ENCODE data around the gene KANK3. TPM values are rescaled to one million over a fixed set of nuclear protein-coding genes. Genes with fewer than 3 reads are reported as not detected.
"Not testable (repeated sequence)": the region's sequence is repeated elsewhere in the genome, so short reads cannot be mapped to it uniquely, and the experiment has no call there.

Gene KANK3
- total RNA-seq, 2 donors from 2014 or later: 1.4 to 6.3 TPM

DNA sequence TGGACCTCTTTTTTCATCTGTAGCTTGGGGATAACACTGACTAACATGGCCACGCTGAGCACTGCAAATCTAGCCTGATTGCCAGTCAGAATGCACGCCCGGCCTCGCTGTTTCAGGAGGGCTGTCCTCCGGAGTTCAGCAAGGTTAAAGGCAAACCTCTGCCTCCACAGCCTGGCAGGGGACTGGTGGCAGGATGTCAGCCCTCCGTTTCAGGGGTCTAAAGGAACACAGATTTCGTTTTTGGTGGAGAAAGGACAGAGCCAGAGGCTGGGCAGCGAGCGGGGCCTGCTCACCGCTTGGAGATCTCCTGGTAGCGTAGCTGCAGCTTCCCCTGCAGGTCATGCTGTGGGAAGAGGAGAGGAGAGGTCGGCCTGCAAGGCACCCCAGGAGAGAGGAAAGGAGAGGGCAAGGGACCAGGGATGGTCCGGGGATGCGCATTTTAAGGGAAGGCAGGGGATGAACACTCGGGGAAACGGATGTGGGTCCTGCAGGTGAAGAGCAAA is 22.4 kb downstream of the KANK3 start:
- H3K27me3 Mint-ChIP-seq: no peaks in the 10 kb centered on the region
- peaks cover 67% of the 10 kb centered on the region for H3K36me3 Mint-ChIP-seq (ENCODE audit: low read depth)
- H3K4me1 Mint-ChIP-seq: peaks cover 5% of the 10 kb centered on the region
- peak overlapping the region; percentile 100 for H3K27ac Mint-ChIP-seq
- no peaks in the 10 kb centered on the region for H3K9me3 Mint-ChIP-seq
- H3K4me3 Mint-ChIP-seq: peak overlapping the region; percentile 100
- ATAC-seq (replicated peaks): peak; percentile 31

DNA sequence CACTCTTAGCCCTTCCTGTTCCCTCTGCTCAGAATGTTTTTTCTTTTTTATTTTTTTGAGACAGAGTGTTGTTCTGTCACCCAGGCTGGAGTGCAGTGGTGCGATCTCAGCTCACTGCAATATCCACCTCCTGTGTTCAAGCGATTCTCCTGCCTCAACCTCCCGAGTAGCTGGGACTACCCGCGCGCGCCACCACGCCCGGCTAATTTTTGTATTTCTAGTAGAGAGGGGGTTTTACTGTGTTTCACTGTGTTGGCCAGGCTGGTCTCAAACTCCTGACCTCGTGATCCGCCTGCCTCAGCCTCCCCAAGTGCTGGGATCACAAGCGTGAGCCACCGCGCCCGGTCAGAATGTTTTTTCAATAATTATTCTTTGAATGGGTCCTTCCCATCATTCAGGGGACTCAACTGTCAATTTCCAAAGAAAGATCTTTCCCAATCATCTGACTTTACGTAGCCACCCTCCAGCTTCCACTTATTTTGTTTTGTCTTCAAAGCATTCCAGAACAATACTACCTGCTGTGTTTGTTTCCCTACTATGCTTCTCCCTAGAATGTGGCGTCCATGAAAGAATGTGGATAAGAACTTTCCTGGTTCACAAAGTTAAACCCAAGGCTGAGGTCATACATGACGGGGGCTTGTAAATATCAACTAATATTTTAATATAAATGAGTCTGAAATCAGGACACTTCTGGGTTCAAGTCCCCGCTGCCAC is 23.1 kb downstream of the KANK3 start:
- H3K27me3 Mint-ChIP-seq: no peaks in the 10 kb centered on the region
- peaks cover 74% of the 10 kb centered on the region for H3K36me3 Mint-ChIP-seq (ENCODE audit: low read depth)
- no peaks in the 10 kb centered on the region for H3K9me3 Mint-ChIP-seq
- H3K4me3 Mint-ChIP-seq: peak overlapping the region; percentile 100
- ATAC-seq (replicated peaks): no peak
- H3K4me1 Mint-ChIP-seq: peaks cover 5% of the 10 kb centered on the region
- peak overlapping the region; percentile 100 for H3K27ac Mint-ChIP-seq

DNA sequence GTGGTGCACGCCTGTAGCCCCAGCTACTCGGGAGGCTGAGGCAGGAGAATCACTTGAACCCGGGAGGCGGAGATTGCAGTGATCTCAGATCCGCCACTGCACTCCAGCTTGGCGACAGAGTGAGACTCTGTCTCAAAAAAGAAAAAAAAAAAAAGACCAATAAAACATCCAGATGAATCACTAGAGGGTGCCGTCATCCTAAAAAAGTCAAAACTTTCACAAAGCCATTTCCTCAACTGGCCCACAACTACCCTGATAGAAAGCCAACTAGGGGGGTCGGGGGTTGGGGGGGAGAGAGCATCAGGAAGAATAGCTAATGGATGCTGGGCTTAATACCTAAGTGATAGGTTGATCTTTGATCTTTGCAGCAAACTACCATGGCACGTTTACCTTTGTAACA is 24.2 kb downstream of the KANK3 start:
- H3K36me3 Mint-ChIP-seq (ENCODE audit: low read depth): peaks cover 80% of the 10 kb centered on the region
- H3K9me3 Mint-ChIP-seq; H3K27me3 Mint-ChIP-seq; H3K27ac Mint-ChIP-seq; ATAC-seq (replicated peaks); H3K4me1 Mint-ChIP-seq; H3K4me3 Mint-ChIP-seq: not testable (repeated sequence)

DNA sequence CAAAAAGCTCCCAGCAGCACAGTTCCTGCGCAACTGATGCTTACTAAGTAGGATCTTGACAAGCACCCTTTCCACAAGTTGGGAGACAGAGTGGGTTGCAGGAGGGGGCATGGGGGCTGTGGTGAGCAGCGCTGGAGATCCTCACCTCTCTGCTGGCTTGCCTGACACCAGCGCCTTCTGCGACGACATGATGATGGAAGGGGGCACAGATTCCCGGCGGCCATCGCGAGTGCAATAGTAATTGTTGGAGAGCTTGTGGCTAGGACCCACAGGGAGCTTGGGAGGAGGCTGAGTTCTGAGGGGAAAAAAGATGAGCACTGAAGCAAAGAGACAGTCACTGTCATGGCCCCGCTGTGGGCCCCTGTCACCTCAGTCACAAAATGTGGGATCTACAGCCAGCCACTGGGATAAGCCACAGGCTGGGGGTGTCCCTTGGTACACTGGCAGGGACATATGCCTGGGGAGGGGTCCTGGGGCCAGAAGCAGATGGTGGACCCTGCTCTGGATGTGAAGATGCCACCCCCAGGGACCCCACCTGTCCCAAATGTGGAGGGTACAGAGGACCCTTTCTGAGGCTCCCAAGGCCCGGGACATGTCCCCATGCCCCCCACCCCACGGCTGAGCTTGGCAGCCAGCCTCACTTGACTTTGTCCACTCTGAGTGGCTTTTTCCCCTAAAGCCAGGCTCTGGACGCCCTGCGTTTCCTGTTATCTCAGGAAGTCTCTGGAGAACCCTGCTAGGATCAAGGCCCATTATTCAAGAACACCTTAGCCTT is 26.5 kb downstream of the KANK3 start:
- ATAC-seq (replicated peaks): no peak
- Mint-ChIP-seq H3K9me3 (no peaks in the 10 kb centered on the region), H3K27me3 (no peaks in the 10 kb centered on the region), H3K27ac (no peak overlapping the region), H3K4me1 (peaks cover 5% of the 10 kb centered on the region), H3K36me3 (ENCODE audit: low read depth) (peaks cover 78% of the 10 kb centered on the region), H3K4me3 (no peak overlapping the region)

DNA sequence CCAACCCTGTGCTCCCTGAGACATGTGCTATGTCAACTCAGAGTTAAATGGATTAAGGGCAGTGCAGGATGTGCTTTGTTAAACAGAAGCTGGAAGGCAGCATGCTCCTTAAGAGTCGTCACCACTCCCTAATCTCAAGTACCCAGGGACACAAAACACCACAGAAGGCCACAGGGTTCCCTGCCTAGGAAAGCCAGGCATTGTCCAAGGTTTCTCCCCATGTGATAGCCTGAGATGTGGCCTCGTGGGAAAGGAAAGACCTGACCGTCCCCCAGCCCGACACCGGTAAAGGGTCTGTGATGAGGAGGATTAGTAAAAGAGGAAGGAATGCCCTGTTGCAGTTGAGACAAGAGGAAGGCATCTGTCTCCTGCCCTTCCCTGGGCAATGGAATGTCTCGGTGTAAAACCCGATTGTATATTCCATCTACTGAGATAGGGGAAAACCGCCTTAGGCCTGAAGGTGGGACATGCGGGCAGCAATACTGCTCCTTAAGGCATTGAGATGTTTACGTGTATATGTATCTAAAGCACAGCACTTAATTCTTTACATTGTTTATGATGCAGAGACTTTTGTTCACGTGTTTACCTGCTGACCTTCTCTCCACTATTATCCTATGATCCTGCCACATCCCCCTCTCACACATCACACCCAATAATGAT is 28.0 kb downstream of the KANK3 start:
- not testable (repeated sequence) for H3K27ac Mint-ChIP-seq; H3K4me1 Mint-ChIP-seq; ATAC-seq (replicated peaks); H3K4me3 Mint-ChIP-seq; H3K9me3 Mint-ChIP-seq; H3K27me3 Mint-ChIP-seq
- peaks cover 78% of the 10 kb centered on the region for H3K36me3 Mint-ChIP-seq (ENCODE audit: low read depth)

DNA sequence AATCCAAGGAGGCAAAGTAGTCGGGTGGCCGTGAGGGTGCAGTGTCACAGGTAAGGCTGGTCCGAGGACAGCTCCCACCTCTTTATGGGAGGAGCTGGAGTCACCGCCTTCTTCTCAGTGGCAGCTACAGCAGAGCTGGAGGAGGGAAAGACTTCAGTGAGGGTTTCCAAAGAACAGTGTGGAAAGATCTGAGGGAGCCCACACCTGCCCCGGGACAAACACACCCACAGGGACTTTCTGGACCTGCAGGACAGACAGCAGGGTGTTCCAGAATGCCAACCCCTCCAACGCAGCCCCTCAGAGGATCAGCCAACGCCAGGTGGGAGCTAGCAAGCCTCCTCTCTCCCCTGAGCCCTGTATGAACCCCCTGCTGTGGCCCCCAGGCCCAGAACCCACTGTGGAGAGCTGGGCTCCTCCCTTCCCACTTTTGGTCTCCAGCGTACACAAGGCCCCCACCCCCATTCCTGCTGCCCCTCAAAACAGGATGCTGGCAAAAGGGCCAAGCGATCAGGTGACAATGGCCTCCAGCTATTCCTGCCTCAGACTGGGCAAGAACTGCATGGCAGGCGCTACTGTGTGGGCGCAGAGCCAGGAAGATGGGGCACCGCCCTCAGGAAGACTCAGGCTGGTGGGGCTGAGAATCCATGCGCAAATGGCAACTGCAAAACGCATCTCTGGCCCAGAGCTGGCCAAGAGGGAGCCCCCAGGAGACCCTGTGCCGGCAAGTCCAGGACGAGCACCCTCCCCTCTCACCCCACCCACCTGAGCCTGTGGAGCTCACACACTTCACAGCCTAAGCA is 31.4 kb downstream of the KANK3 start:
- Mint-ChIP-seq H3K36me3 (ENCODE audit: low read depth) (peaks cover 95% of the 10 kb centered on the region), H3K4me1 (peaks cover 6% of the 10 kb centered on the region), H3K4me3 (no peak overlapping the region), H3K27me3 (no peaks in the 10 kb centered on the region), H3K9me3 (no peaks in the 10 kb centered on the region), H3K27ac (no peak overlapping the region)
- ATAC-seq (replicated peaks): no peak

DNA sequence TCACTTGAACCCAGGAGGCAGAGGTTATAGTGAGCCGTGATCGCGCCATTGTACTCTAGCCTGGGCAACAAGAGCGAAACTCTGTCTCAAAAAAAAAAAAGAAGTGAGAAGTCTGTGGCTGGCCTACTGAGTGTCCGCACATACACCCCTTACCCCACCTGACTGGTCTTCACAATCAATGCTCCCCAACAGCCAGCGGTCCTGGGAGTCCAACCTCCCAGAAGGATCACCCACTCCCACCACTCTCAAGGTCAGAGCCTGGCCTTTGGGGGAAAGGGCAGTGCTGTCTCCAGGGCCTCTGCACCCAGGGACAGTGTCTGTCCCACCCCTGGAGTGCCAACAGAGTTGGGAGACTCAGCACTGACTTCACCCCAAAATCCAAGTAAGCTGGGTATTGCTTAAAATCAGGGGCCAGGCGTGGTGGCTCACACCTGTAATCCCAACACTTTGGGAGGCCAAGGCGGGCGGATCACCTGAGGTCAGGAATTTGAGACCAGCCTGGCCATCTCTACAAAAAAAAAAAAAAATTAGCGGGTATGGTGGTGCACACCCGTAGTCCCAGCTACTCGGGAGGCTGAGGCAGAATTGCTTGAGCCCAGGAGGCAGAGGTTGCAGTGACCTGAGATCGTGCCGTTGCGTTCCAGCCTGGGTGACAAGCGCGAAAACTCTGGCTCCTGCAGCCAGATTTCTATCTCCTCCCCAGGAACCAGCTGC is 32.6 kb downstream of the KANK3 start:
- Mint-ChIP-seq H3K36me3 (ENCODE audit: low read depth) (peaks cover 93% of the 10 kb centered on the region), H3K27ac (no peak overlapping the region), H3K9me3 (no peaks in the 10 kb centered on the region), H3K4me3 (no peak overlapping the region), H3K4me1 (peaks cover 6% of the 10 kb centered on the region), H3K27me3 (no peaks in the 10 kb centered on the region)
- ATAC-seq (replicated peaks): no peak

DNA sequence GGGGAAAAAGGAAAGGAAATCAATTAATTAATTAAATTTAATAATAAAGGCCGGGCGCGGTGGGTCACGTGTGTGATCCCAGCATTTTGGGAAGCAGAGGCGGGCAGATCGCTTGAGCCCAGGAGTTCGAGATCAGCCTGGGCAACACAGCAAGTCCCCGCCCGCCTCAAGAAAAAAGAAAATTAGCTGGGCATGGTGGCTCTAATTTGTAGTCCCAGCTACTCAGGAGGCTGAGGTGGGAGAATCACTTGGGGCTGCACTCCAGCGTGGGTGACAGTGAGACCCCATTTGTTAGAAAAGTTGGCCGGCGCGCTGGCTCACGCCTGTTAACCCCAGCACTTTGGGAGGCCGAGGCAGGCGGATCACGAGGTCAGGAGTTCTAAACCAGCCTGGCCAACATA is 34.2 kb downstream of the KANK3 start:
- Mint-ChIP-seq H3K9me3 (no peaks in the 10 kb centered on the region), H3K4me3 (peak overlapping the region; percentile 77), H3K27ac (peak overlapping the region; percentile 87), H3K27me3 (no peaks in the 10 kb centered on the region), H3K36me3 (ENCODE audit: low read depth) (peaks cover 88% of the 10 kb centered on the region), H3K4me1 (peaks cover 6% of the 10 kb centered on the region)
- ATAC-seq (replicated peaks): no peak

DNA sequence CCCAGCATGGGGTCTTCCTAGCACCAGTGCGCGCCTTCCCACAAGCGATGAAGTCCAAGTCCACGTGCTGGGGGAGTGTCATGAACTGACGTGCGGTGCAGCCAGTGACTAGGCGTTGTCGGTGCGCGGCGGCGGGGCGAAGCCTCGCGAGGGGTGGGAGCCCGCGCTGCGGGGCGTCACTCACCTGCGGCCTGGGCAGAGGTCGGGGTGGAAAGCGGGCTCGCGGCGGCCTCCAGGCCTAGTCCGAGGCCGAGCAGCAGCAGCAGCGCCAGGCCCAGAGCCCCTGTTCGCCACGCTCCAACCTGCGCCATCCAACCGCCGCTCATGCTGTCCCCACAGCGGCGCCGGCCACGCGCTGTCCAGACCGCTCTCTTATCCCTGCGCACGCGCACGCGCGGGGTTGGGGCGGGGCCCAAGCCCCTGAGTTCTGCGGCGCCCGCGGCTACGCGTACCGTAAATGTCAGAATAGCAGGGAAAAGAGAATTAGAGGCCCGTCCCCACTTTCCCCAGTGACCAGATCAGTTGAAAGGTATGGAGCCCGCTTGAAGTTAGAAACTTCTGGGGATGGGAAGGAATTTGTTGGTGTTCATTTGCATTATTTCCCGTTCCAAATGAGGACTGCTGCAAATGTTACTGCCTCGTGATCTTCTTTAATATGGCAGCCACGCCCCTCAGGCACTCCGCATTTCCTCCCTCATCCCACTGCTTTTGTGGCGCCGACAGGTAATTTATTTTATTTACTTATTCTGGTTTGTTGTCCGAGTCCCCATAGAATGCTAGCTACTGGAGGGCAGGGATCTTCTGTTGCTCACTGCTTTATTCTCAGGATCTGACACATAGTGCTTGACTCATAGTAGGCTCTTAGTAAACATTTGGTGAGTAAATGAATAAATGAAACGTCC is 34.8 kb downstream of the KANK3 start, which contains the start of gene CD320:
CD320 (minus strand) TSS at position 394 of the 902 bp plus-strand sequence; CDS start at position 326, 68 bp downstream.
- H3K9me3 Mint-ChIP-seq: no peaks in the 10 kb centered on the region
- H3K27me3 Mint-ChIP-seq: no peaks in the 10 kb centered on the region
- H3K27ac Mint-ChIP-seq: peak within 1 kb of the TSS; percentile 87
- peaks cover 88% of the 10 kb centered on the region for H3K36me3 Mint-ChIP-seq (ENCODE audit: low read depth)
- ATAC-seq (replicated peaks): peak; percentile 94
- peaks cover 6% of the 10 kb centered on the region for H3K4me1 Mint-ChIP-seq
- peak within 1 kb of the TSS; percentile 77 for H3K4me3 Mint-ChIP-seq

DNA sequence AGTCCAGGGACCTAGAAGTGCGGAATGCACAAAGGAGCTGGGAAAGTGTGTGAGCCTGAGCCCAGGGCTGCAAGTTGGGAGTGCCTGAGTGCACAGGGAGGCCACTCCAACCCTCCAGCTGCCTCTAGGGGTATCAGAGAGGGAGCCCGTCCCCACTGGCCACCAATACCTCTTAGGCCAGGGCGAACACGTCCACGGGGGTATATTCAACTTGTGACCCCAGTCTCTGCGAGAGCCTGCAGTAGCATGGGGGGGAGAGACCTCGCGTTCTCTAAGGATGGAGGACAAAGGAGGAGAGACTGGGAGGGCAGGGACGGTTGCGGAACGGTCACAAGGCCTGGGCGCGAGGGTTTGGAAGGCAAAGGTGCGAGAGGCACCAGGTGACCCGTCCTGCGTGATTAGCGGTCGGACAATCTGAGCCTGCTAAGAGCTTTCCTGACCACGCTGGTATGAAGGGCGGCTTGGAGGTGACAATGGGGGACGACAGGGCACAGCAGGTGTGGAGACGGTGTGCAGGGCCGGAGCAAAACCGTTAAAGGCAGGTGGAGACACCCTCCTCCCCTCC is 35.6 kb downstream of the KANK3 start:
- ATAC-seq (replicated peaks): no peak
- peak overlapping the region; percentile 77 for H3K4me3 Mint-ChIP-seq
- peaks cover 6% of the 10 kb centered on the region for H3K4me1 Mint-ChIP-seq
- H3K27me3 Mint-ChIP-seq: no peaks in the 10 kb centered on the region
- peak overlapping the region; percentile 87 for H3K27ac Mint-ChIP-seq
- H3K9me3 Mint-ChIP-seq: no peaks in the 10 kb centered on the region
- H3K36me3 Mint-ChIP-seq (ENCODE audit: low read depth): peaks cover 89% of the 10 kb centered on the region

DNA sequence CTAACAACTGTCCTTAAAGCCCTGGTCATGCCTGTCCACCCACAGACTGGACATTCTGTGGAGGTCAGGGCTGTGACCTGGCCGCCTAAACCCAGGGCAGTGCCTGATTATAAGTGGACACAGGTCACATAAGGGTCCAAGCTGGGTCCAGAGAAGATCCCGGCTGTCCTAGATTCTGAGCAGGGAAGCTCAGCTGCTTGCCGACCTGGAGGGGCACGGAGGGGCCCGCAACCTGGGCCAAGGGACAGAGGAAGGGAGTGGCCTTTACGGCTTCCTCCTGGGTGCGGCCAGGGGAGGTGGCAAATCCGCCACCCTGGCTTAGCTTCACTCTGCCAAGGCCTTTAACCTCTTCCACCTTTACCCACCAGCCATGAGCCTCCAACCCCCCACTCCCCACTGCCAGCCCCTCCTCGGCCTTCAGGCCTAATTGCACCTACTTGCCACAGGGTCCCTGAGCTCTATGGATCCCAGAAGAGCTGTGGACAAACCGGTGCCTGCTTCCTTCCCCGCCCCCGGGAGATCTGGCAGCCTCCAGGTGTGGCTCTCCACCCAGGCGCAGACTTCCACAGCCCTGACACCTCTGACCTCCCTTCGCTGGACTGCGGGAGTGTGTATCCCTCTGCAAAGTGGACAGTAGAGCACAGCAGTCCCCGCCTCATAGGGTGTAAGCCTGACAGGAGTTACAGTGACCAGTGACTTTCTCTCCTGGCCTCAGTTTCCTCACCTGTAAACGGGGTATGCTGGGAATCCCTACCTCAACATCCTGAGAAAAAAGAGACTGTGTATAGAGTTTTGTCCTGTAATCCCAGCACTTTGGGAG is 36.6 kb downstream of the KANK3 start:
- H3K27ac Mint-ChIP-seq: peak overlapping the region; percentile 87
- ATAC-seq (replicated peaks): no peak
- H3K9me3 Mint-ChIP-seq: no peaks in the 10 kb centered on the region
- H3K4me1 Mint-ChIP-seq: peaks cover 6% of the 10 kb centered on the region
- no peaks in the 10 kb centered on the region for H3K27me3 Mint-ChIP-seq
- peaks cover 89% of the 10 kb centered on the region for H3K36me3 Mint-ChIP-seq (ENCODE audit: low read depth)
- H3K4me3 Mint-ChIP-seq: peak overlapping the region; percentile 77

DNA sequence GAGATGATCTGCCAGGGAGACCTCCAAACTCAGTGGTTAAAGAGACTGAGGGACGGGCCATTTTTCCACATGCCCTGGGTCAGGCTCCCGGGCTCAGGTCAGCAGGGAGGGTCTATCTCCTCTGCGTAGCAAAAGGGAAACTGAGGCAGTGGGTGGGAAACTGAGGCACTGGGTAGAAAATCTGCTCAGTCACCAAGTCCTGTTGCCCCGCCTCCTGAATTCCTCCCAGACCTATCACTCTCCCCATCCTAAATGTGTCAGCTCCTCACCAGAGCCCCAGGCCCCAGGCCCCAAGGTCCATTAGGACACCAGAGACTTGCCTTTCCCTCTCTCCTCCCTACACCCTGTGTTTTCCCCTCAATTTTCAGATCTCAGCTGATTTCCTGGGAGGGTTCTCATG is 37.3 kb downstream of the KANK3 start:
- H3K36me3 Mint-ChIP-seq (ENCODE audit: low read depth): peaks cover 83% of the 10 kb centered on the region
- peak overlapping the region; percentile 87 for H3K27ac Mint-ChIP-seq

More for the DNA sequence above, 37.3 kb downstream of the KANK3 start:
- ATAC-seq (replicated peaks): no peak
- Mint-ChIP-seq H3K9me3 (no peaks in the 10 kb centered on the region), H3K4me3 (peak overlapping the region; percentile 77), H3K4me1 (peaks cover 6% of the 10 kb centered on the region), H3K27me3 (no peaks in the 10 kb centered on the region)
